ENCODE results near the gene TBCD.

The TBCD gene

DNA sequence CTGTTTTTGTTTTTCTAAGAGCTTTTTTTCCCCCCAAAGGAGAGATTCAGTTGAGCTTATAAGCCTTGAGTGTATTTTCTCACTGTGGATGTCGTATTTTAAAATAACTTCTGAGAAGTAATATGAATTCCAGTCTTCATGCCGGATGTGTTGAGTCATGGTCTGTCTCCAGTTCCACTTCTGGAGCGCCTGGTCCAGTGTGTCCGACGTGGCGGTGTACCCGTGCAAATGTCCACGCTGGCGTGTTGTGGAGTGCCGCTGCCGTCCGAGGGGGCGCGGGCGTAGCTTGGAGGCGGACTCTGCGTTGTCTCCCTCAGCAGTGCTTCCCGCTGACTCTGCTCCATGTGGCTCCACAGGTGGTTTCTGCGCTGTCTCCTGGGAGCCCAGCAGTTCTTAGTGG is 148.9 kb downstream of the TBCD start:
- TF ChIP-seq, protein P1, sequence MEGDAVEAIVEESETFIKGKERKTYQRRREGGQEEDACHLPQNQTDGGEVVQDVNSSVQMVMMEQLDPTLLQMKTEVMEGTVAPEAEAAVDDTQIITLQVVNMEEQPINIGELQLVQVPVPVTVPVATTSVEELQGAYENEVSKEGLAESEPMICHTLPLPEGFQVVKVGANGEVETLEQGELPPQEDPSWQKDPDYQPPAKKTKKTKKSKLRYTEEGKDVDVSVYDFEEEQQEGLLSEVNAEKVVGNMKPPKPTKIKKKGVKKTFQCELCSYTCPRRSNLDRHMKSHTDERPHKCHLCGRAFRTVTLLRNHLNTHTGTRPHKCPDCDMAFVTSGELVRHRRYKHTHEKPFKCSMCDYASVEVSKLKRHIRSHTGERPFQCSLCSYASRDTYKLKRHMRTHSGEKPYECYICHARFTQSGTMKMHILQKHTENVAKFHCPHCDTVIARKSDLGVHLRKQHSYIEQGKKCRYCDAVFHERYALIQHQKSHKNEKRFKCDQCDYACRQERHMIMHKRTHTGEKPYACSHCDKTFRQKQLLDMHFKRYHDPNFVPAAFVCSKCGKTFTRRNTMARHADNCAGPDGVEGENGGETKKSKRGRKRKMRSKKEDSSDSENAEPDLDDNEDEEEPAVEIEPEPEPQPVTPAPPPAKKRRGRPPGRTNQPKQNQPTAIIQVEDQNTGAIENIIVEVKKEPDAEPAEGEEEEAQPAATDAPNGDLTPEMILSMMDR (IDR thresholded peaks at IDR 0.05; ENCODE audit: low read depth, low read length, missing control alignments) = no peak
- in situ Hi-C loops (cut with HindIII; ENCODE audit: low sequenced_read_pairs) = no loop called here
- no peak overlapping the region for H3K4me3 ChIP-seq (ENCODE audit: low read depth, low read length)
- DNase-seq (ENCODE audit: low read depth) = no peak

DNA sequence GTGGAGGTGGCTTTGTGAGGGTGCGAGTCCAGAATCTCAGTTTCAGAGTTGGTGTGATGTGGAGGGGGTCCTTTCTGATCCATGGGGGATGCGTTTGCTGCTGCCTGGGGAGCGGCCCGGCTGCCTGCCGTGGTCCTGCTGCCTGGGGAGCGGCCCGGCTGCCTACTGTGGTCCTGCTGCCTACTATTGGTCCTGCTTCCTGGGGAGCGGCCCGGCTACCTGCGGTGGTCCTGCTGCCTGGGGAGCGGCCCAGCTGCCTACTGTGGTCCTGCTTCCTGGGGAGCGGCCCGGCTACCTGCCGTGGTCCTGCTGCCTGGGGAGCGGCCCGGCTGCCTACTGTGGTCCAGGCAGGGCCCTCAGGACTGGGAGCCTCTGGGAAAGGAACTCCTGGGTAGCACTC is 149.5 kb downstream of the TBCD start:
- in situ Hi-C loops (cut with HindIII; ENCODE audit: low sequenced_read_pairs) = no loop called here
- no peak overlapping the region for H3K4me3 ChIP-seq (ENCODE audit: low read depth, low read length)
- no peak for DNase-seq (ENCODE audit: low read depth)
- TF ChIP-seq, protein P1 (IDR thresholded peaks at IDR 0.05; ENCODE audit: low read depth, low read length, missing control alignments) = no peak

DNA sequence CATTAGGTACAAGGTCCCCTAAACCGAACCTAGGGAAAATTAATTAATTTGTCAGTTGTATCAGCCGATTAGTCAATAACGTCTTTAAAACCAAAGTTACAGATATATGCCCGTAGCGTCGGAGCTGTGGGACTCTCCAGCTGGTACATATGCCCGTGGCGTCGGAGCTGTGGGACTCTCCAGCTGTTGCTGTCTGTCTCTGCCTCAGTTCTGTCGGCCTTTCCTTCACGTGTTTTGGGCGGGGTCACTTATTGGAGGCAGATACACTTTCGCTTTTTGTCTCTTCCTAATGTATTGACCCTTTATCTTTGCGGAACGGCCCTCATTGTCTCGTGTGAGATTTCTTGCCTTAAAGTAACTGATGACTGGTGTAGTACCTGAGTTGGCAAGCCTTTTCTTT is 150.0 kb downstream of the TBCD start:
- TF ChIP-seq, protein P1 (IDR thresholded peaks at IDR 0.05; ENCODE audit: low read depth, low read length, missing control alignments) = no peak
- no peak overlapping the region for H3K4me3 ChIP-seq (ENCODE audit: low read depth, low read length)
- DNase-seq (ENCODE audit: low read depth) = no peak
- in situ Hi-C loops (cut with HindIII; ENCODE audit: low sequenced_read_pairs) = no loop called here

GRCh38 chr17:82902972-82903874 is 151.4 kb downstream of the TBCD start:
- in situ Hi-C loops (cut with HindIII; ENCODE audit: low sequenced_read_pairs) = no loop called here
- TF ChIP-seq, protein P1 (IDR thresholded peaks at IDR 0.05; ENCODE audit: low read depth, low read length, missing control alignments) = no peak
- DNase-seq (ENCODE audit: low read depth) = no peak
- H3K4me3 ChIP-seq (ENCODE audit: low read depth, low read length) = no peak overlapping the region

- TF ChIP-seq, protein P1 (IDR thresholded peaks at IDR 0.05; ENCODE audit: low read depth, low read length, missing control alignments) = no peak
- in situ Hi-C loops (cut with HindIII; ENCODE audit: low sequenced_read_pairs) = no loop called here
- DNase-seq (ENCODE audit: low read depth) = no peak
- no peak overlapping the region for H3K4me3 ChIP-seq (ENCODE audit: low read depth, low read length)
These were observed 153.3 kb downstream of the TBCD start for GRCh38 chr17:82905130-82905529.

- in situ Hi-C loops (cut with HindIII; ENCODE audit: low sequenced_read_pairs) = no loop called here
- DNase-seq (ENCODE audit: low read depth) = no peak
- no peak overlapping the region for H3K4me3 ChIP-seq (ENCODE audit: low read depth, low read length)
- TF ChIP-seq, protein P1 (IDR thresholded peaks at IDR 0.05; ENCODE audit: low read depth, low read length, missing control alignments) = no peak
These were observed 156.1 kb downstream of the TBCD start for GRCh38 chr17:82907797-82908542.

All from astrocyte of the cerebellum (primary cell).